Measurements from ENCODE around the gene ZNF101. TPM values are rescaled to one million over a fixed set of nuclear protein-coding genes. Genes with fewer than 3 reads are reported as not detected.

ZNF101 gene
- polyA plus RNA-seq, 1 donor from 2014 or later = 12.2 TPM

DNA sequence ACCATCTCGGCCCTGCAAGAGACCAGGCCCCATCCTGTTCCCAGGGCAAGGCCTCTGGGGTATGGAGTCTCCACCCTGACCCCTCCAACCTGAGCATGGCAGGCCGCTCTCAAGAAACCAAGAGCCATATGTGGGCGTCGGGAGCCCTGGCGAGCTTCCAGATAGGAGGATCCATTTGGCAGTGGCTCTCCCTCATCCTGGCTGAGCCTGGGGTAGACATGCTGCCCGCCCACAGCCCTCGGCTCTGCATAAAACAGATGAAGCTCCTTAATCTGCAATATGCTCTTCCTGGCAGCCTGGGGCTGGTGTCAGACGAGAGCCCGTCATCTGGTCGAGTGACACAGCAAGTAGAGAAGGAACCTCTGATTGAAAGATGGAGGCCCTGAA, 11.2 kb upstream of the ZNF101 start:
- no peak overlapping the region for H3K4me2 ChIP-seq (ENCODE audit: low read length)
- H3K9me3 ChIP-seq (ENCODE audit: low read length) = no peaks in the 10 kb centered on the region
- H2AFZ ChIP-seq (ENCODE audit: low read depth, low read length) = no peak overlapping the region
- TF ChIP-seq EZH2 (IDR thresholded peaks at IDR 0.05; ENCODE audit: borderline replicate concordance, insufficient read depth, low read length, poor library complexity, severe bottlenecking) (no peak), TAF1 (IDR thresholded peaks at IDR 0.05; ENCODE audit: low read depth) (no peak), RAD21 (conservative IDR thresholded peaks at IDR 0.05) (no peak), MXI1 (conservative IDR thresholded peaks at IDR 0.05; ENCODE audit: poor library complexity, severe bottlenecking) (no peak), EP300 (conservative IDR thresholded peaks at IDR 0.05; ENCODE audit: poor library complexity, severe bottlenecking) (no peak), SMC3 (conservative IDR thresholded peaks at IDR 0.05; ENCODE audit: poor library complexity) (no peak), POLR2AphosphoS5 (IDR thresholded peaks at IDR 0.05) (no peak)
- TF ChIP-seq, protein P1, sequence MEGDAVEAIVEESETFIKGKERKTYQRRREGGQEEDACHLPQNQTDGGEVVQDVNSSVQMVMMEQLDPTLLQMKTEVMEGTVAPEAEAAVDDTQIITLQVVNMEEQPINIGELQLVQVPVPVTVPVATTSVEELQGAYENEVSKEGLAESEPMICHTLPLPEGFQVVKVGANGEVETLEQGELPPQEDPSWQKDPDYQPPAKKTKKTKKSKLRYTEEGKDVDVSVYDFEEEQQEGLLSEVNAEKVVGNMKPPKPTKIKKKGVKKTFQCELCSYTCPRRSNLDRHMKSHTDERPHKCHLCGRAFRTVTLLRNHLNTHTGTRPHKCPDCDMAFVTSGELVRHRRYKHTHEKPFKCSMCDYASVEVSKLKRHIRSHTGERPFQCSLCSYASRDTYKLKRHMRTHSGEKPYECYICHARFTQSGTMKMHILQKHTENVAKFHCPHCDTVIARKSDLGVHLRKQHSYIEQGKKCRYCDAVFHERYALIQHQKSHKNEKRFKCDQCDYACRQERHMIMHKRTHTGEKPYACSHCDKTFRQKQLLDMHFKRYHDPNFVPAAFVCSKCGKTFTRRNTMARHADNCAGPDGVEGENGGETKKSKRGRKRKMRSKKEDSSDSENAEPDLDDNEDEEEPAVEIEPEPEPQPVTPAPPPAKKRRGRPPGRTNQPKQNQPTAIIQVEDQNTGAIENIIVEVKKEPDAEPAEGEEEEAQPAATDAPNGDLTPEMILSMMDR (IDR thresholded peaks at IDR 0.05; ENCODE audit: poor library complexity, severe bottlenecking) = no peak
- TF ChIP-seq, protein P2, sequence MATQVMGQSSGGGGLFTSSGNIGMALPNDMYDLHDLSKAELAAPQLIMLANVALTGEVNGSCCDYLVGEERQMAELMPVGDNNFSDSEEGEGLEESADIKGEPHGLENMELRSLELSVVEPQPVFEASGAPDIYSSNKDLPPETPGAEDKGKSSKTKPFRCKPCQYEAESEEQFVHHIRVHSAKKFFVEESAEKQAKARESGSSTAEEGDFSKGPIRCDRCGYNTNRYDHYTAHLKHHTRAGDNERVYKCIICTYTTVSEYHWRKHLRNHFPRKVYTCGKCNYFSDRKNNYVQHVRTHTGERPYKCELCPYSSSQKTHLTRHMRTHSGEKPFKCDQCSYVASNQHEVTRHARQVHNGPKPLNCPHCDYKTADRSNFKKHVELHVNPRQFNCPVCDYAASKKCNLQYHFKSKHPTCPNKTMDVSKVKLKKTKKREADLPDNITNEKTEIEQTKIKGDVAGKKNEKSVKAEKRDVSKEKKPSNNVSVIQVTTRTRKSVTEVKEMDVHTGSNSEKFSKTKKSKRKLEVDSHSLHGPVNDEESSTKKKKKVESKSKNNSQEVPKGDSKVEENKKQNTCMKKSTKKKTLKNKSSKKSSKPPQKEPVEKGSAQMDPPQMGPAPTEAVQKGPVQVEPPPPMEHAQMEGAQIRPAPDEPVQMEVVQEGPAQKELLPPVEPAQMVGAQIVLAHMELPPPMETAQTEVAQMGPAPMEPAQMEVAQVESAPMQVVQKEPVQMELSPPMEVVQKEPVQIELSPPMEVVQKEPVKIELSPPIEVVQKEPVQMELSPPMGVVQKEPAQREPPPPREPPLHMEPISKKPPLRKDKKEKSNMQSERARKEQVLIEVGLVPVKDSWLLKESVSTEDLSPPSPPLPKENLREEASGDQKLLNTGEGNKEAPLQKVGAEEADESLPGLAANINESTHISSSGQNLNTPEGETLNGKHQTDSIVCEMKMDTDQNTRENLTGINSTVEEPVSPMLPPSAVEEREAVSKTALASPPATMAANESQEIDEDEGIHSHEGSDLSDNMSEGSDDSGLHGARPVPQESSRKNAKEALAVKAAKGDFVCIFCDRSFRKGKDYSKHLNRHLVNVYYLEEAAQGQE (IDR thresholded peaks at IDR 0.05; ENCODE audit: borderline replicate concordance) = no peak
- H4K20me1 ChIP-seq (ENCODE audit: insufficient read depth) = no peaks in the 10 kb centered on the region
- H3K79me2 ChIP-seq (replicated peaks; ENCODE audit: insufficient read depth, low read length) = peaks cover 12% of the 10 kb centered on the region
- H3K27ac ChIP-seq (ENCODE audit: low read length) = no peak overlapping the region
- no peak overlapping the region for H3K9ac ChIP-seq (ENCODE audit: low read length)
- H3F3A ChIP-seq (ENCODE audit: insufficient read depth, low read length, poor library complexity, severe bottlenecking) = no peaks in the 10 kb centered on the region
- H3K9me2 ChIP-seq (ENCODE audit: insufficient read depth, low read length) = no peaks in the 10 kb centered on the region
- H3K4me3 ChIP-seq (ENCODE audit: low read length) = no peak overlapping the region
- no peaks in the 10 kb centered on the region for H3K36me3 ChIP-seq (ENCODE audit: insufficient read depth, low read length)
- no peaks in the 10 kb centered on the region for H3K27me3 ChIP-seq (ENCODE audit: insufficient read depth, low read depth, low read length)

DNA sequence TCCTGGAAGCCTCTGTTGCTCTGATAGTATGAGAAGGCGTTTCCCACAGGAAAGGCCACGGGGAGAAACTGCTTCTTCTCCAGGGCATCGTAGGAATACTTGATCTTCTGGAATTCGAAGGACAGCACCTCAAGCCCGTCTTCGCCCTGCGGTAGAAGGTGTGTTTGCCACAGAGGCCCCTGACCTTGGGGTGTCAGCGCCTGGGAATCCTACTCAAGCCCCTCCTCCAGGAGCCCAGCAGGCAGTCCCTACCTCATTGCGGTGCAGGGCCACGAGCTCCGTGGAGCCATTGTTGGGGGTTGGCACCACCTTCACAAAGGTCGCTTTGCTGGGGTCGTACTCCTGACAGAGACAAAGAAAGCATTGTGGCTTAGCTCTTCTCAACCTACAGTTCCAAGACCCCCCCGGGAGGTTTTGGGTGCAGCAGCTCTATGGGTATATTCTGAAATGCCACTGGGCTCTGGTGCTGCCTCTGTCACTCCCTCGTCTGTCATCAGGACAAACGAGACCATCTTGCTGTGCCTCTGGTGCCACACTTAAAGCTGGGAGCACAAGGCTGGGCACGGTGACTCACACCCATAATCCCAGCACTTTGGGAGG, 8.9 kb upstream of the ZNF101 start:
- no peak overlapping the region for H2AFZ ChIP-seq (ENCODE audit: low read depth, low read length)
- H3K9me3 ChIP-seq (ENCODE audit: low read length) = no peaks in the 10 kb centered on the region
- no peaks in the 10 kb centered on the region for H3F3A ChIP-seq (ENCODE audit: insufficient read depth, low read length, poor library complexity, severe bottlenecking)
- H3K9ac ChIP-seq (ENCODE audit: low read length) = no peak overlapping the region
- peaks cover 21% of the 10 kb centered on the region for H3K79me2 ChIP-seq (replicated peaks; ENCODE audit: insufficient read depth, low read length)
- H3K36me3 ChIP-seq (ENCODE audit: insufficient read depth, low read length) = no peaks in the 10 kb centered on the region
- no peak overlapping the region for H3K4me3 ChIP-seq (ENCODE audit: low read length)
- no peak for TF ChIP-seq MXI1 (conservative IDR thresholded peaks at IDR 0.05; ENCODE audit: poor library complexity, severe bottlenecking)
- no peak for TF ChIP-seq POLR2AphosphoS5 (IDR thresholded peaks at IDR 0.05)
- TF ChIP-seq TAF1 (IDR thresholded peaks at IDR 0.05; ENCODE audit: low read depth) = no peak
- no peak for TF ChIP-seq SMC3 (conservative IDR thresholded peaks at IDR 0.05; ENCODE audit: poor library complexity)
- TF ChIP-seq, protein P1 (IDR thresholded peaks at IDR 0.05; ENCODE audit: poor library complexity, severe bottlenecking) = no peak
- TF ChIP-seq EP300 (conservative IDR thresholded peaks at IDR 0.05; ENCODE audit: poor library complexity, severe bottlenecking) = no peak
- no peak for TF ChIP-seq EZH2 (IDR thresholded peaks at IDR 0.05; ENCODE audit: borderline replicate concordance, insufficient read depth, low read length, poor library complexity, severe bottlenecking)
- TF ChIP-seq, protein P2 (IDR thresholded peaks at IDR 0.05; ENCODE audit: borderline replicate concordance) = no peak
- TF ChIP-seq RAD21 (conservative IDR thresholded peaks at IDR 0.05) = no peak
- H3K9me2 ChIP-seq (ENCODE audit: insufficient read depth, low read length) = no peaks in the 10 kb centered on the region
- H3K4me2 ChIP-seq (ENCODE audit: low read length) = no peak overlapping the region
- H4K20me1 ChIP-seq (ENCODE audit: insufficient read depth) = no peaks in the 10 kb centered on the region
- no peak overlapping the region for H3K27ac ChIP-seq (ENCODE audit: low read length)
- H3K27me3 ChIP-seq (ENCODE audit: insufficient read depth, low read depth, low read length) = no peaks in the 10 kb centered on the region
